A673 (cell line): ENCODE results near the gene RIPK1. TPM values are rescaled to one million over a fixed set of nuclear protein-coding genes. Genes with fewer than 3 reads are reported as not detected.
A peak's percentile ranks its signal among the peaks of the same experiment; 100 is the strongest.

Experiments
- BruUV-seq: library from RNA; stranded (reverse); fragments of 400-500 nt; replicated peaks from 2 replicates; lab custom pipeline; 2021; lab: Mats Ljungman, UMichigan
- CTCF ChIA-PET: fragments of 300-600 bp; sonication (Branson Sonifier 250); formaldehyde crosslinking; loops from one replicate; lab custom pipeline; 2022; ENCODE audit warnings: antibody characterized with exemption; lab: Charles Lee
- POLR2A ChIA-PET: fragments of 300-600 bp; sonication (Branson Sonifier 250); formaldehyde crosslinking; loops from one replicate; lab custom pipeline; 2022; ENCODE audit warnings: antibody characterized with exemption; ENCODE audit not compliant: low non-redundant PET; lab: Charles Lee
- DNase-seq: peaks from one replicate; pipeline ENCODE4 v3.0.0-alpha.2; 2015; ENCODE audit warnings: low spot score
- H3K27ac ChIP-seq: fragments of 200-600 bp; sonication (generic); 2 replicates; pipeline ENCODE4 v1.5.1; 2016; ENCODE audit warnings: mixed run types, low read depth, mild to moderate bottlenecking, mixed read lengths, antibody characterized with exemption, low read length; ENCODE audit not compliant: poor library complexity, severe bottlenecking
- H3K27me3 ChIP-seq: fragments of 200-600 bp; sonication (generic); replicated peaks from 2 replicates; pipeline ENCODE4 v1.6.1; 2017; ENCODE audit warnings: mixed run types, low read depth, mild to moderate bottlenecking, mixed read lengths, antibody characterized with exemption, low read length; ENCODE audit not compliant: insufficient read depth, poor library complexity
- H3K36me3 ChIP-seq: fragments of 200-600 bp; sonication (generic); 2 replicates; pipeline ENCODE4 v1.6.1; 2016; ENCODE audit warnings: mixed run types, mild to moderate bottlenecking, mixed read lengths, antibody characterized with exemption, low read length; ENCODE audit not compliant: insufficient read depth, poor library complexity, severe bottlenecking
- H3K4me1 ChIP-seq: fragments of 200-600 bp; sonication (generic); 2 replicates; pipeline ENCODE4 v1.6.1; 2017; ENCODE audit warnings: mixed run types, mild to moderate bottlenecking, mixed read lengths, antibody characterized with exemption, low read length; ENCODE audit not compliant: insufficient read depth, poor library complexity, severe bottlenecking
- H3K4me3 ChIP-seq: fragments of 200-600 bp; sonication (generic); 2 replicates; pipeline ENCODE4 v1.5.1; 2016; ENCODE audit warnings: low read depth, mixed run types, mild to moderate bottlenecking, mixed read lengths, low read length; ENCODE audit not compliant: poor library complexity, severe bottlenecking
- H3K9me3 ChIP-seq: fragments of 200-600 bp; sonication (generic); 2 replicates; pipeline ENCODE4 v1.6.1; 2016; ENCODE audit warnings: mixed run types, low read depth, mild to moderate bottlenecking, mixed read lengths, antibody characterized with exemption, low read length; ENCODE audit not compliant: poor library complexity, severe bottlenecking
- EZH2 ChIP-seq: fragments of 200-600 bp; sonication (generic); IDR thresholded peaks from 2 replicates; pipeline ENCODE4 v1.6.1; 2017; ENCODE audit warnings: borderline replicate concordance, low read depth, mild to moderate bottlenecking, mixed read lengths, antibody characterized with exemption, low read length; ENCODE audit not compliant: poor library complexity, severe bottlenecking
- intact Hi-C: fragments of 100-400 bp; cut with micrococcal nuclease; formaldehyde crosslinking; loops from one replicate; pipeline ENCODE4 v1.10.0; 2022; ENCODE audit not compliant: unreplicated experiment
- total RNA-seq: library from RNA; stranded (reverse); gene quantifications from 2 replicates; pipeline ENCODE4 v1.2.3, GENCODE V29; 2021
- TF ChIP-seq, protein P1 (sequence below): fragments of 300-800, 200-600 bp; sonication (generic); conservative IDR thresholded peaks from 2 replicates; pipeline ENCODE4 v1.5.1; 2017; ENCODE audit warnings: low read depth, mild to moderate bottlenecking, antibody characterized with exemption, low read length, moderate library complexity, mixed read lengths

Gene RIPK1
- total RNA-seq, 1 experiment from 2014 or later = 15.0 TPM

DNA sequence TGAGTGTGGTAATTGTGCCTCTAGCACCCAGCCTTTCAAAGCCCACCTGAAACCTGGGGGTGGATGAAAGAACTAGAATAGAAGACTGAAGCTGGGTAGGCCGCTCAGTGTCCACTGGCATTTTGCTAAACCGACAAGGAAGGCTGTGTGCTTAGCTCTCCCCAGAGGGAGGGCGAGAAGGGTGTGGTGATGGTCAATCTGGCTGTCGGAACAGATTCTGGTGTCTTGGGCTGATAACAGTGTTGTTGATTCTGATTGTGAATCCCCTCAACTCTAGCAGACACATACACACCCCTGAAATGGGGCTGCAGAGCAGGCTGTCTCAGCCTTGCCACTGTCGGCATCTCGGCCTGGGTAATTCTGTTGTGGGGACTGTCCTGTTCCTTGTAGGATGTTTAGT lies 46.1 kb downstream of the RIPK1 start:
- BruUV-seq = no TSS peak
- peaks cover 4% of the 10 kb centered on the region for H3K4me1 ChIP-seq
- H3K27me3 ChIP-seq = no peaks in the 10 kb centered on the region
- no peak overlapping the region for H3K4me3 ChIP-seq
- ChIA-PET POLR2A (no interaction called here), CTCF (no interaction called here)
- TF ChIP-seq, protein P1, sequence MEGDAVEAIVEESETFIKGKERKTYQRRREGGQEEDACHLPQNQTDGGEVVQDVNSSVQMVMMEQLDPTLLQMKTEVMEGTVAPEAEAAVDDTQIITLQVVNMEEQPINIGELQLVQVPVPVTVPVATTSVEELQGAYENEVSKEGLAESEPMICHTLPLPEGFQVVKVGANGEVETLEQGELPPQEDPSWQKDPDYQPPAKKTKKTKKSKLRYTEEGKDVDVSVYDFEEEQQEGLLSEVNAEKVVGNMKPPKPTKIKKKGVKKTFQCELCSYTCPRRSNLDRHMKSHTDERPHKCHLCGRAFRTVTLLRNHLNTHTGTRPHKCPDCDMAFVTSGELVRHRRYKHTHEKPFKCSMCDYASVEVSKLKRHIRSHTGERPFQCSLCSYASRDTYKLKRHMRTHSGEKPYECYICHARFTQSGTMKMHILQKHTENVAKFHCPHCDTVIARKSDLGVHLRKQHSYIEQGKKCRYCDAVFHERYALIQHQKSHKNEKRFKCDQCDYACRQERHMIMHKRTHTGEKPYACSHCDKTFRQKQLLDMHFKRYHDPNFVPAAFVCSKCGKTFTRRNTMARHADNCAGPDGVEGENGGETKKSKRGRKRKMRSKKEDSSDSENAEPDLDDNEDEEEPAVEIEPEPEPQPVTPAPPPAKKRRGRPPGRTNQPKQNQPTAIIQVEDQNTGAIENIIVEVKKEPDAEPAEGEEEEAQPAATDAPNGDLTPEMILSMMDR = no peak
- TF ChIP-seq EZH2 = no peak
- DNase-seq = no peak
- H3K27ac ChIP-seq = no peak overlapping the region
- peaks cover 7% of the 10 kb centered on the region for H3K36me3 ChIP-seq
- no peaks in the 10 kb centered on the region for H3K9me3 ChIP-seq
- intact Hi-C loops = no loop called here

DNA sequence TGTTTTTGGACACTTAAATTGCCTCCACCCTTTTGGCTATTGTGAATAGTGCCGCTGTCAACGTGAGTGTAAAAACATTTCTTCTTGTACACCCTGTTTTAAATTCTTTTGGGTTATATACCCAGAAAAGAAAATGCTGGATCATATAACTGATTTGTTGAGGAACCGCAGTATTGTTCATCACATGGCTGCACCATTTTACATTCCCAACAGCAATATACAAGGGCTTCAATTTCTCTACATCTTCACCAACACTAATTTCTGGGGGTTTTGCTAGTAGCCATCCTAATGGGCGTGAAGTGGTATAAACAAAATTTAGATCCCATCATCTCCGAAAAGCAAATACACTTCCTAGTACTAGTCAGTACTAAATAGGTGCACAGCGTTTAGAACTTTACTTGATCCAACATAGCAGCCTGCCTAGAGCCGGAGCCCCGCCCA lies 49.6 kb downstream of the RIPK1 start:
- H3K4me1 ChIP-seq = peaks cover 4% of the 10 kb centered on the region
- intact Hi-C loops = no loop called here
- peak overlapping the region; percentile 86 for H3K27ac ChIP-seq
- H3K36me3 ChIP-seq = no peaks in the 10 kb centered on the region
- ChIA-PET CTCF (interaction anchor here (0.9 kb wide), 1 partner anchor 165 kb away, joined by 3 read pairs; no protein-coding TSS in a partner anchor), POLR2A (no interaction called here)
- TF ChIP-seq, protein P1 = no peak
- TF ChIP-seq EZH2 = no peak
- no peak for DNase-seq
- H3K4me3 ChIP-seq = peak overlapping the region; percentile 76
- TSS peak; percentile 92 for BruUV-seq
- H3K9me3 ChIP-seq = no peaks in the 10 kb centered on the region
- no peaks in the 10 kb centered on the region for H3K27me3 ChIP-seq

- no TSS peak for BruUV-seq
- H3K27me3 ChIP-seq = no peaks in the 10 kb centered on the region
- H3K27ac ChIP-seq = peak within 1 kb of the TSS; percentile 86
- TF ChIP-seq, protein P1 = no peak
- no peak for TF ChIP-seq EZH2
- CTCF ChIA-PET = interaction anchor here (0.9 to 1.1 kb wide), 2 partner anchors 133 to 166 kb away, joined by 3 read pairs; no protein-coding TSS in a partner anchor
- peak within 1 kb of the TSS; percentile 76 for H3K4me3 ChIP-seq
- POLR2A ChIA-PET = no interaction called here
- intact Hi-C loops = no loop called here
- DNase-seq = peak; percentile 94
- H3K36me3 ChIP-seq = no peaks in the 10 kb centered on the region
- H3K9me3 ChIP-seq = no peaks in the 10 kb centered on the region
- H3K4me1 ChIP-seq = peaks cover 4% of the 10 kb centered on the region
Observed at GRCh38 chr6:3118353-3119039, 50.2 kb downstream of the RIPK1 start, which contains the start of gene BPHL. Gene BPHL, plus strand, starts transcription at chr6:3118711. Its CDS starts 30 bp downstream, at chr6:3118741.
